Endothelial cell of umbilical vein (primary cell): Measurements from ENCODE around the gene COL16A1. TPM values are rescaled to one million over a fixed set of nuclear protein-coding genes. Genes with fewer than 3 reads are reported as not detected.

ENCODE experiments used
- BruUV-seq: library from RNA; stranded (reverse); fragments of 400-500 nt; replicated peaks from 2 replicates; lab custom pipeline; 2021; lab: Mats Ljungman, UMichigan
- CTCF ChIA-PET: fragments of 300-600, 350-600 bp; sonication (Branson Sonifier 250); formaldehyde crosslinking; loops from one replicate; lab custom pipeline; 2021; ENCODE audit warnings: antibody characterized with exemption, inconsistent platforms; lab: Charles Lee
- POLR2A ChIA-PET: fragments of 300-600, 350-600 bp; sonication (Branson Sonifier 250); formaldehyde crosslinking; loops from one replicate; lab custom pipeline; 2021; ENCODE audit warnings: antibody characterized with exemption, inconsistent platforms; lab: Charles Lee
- DNase-seq: peaks from one replicate; pipeline ENCODE4 v3.0.0-alpha.2; 2011; ENCODE audit warnings: low read depth, low spot score
- FAIRE-seq: peaks from 2 replicates; lab custom pipeline; 2011; peaks lifted over from hg19 to GRCh38; lab: Jason Lieb, UNC
- H2AFZ ChIP-seq: 2 replicates; pipeline ENCODE4 v1.6.0; 2012; ENCODE audit warnings: low read depth, low read length, control low read depth, inconsistent platforms
- H3K27ac ChIP-seq: 2 replicates; pipeline ENCODE4 v1.5.1; 2011; ENCODE audit warnings: low read depth, mild to moderate bottlenecking, control low read depth, low read length, moderate library complexity; ENCODE audit not compliant: insufficient read depth
- H3K27me3 ChIP-seq, 2 experiments: 2 replicates each; pipeline versions ENCODE4 v1.6.0 to v1.6.1; 2011; ENCODE audit warnings: low read length in 2 of 2, mixed read lengths in 1 of 2; ENCODE audit not compliant: control insufficient read depth in 2 of 2, insufficient read depth in 2 of 2
- H3K36me3 ChIP-seq, 2 experiments: 2 replicates in 1 of 2; 3 replicates in 1 of 2; pipeline ENCODE4 v1.5.1; 2011; ENCODE audit warnings: low read length in 2 of 2, mild to moderate bottlenecking in 1 of 2, moderate library complexity in 1 of 2; ENCODE audit not compliant: control insufficient read depth in 2 of 2, insufficient read depth in 2 of 2; ENCODE audit errors: extremely low read depth in 1 of 2
- H3K4me1 ChIP-seq: 3 replicates; pipeline ENCODE4 v1.5.1; 2011; ENCODE audit warnings: mild to moderate bottlenecking, low read length; ENCODE audit not compliant: control insufficient read depth, insufficient read depth; ENCODE audit errors: extremely low read depth
- H3K4me2 ChIP-seq: 2 replicates; pipeline ENCODE4 v1.6.1; 2011; ENCODE audit warnings: low read length, control low read depth, mixed read lengths; ENCODE audit not compliant: insufficient read depth
- H3K4me3 ChIP-seq, 3 experiments: fragments of 200-600 bp in 1 of 3; sonication (generic), shearing (Covaris generic) in 1 of 3; replicated peaks in 1 of 3; 2 replicates each; pipeline ENCODE4 v1.5.1; 2011 to 2016; ENCODE audit warnings: control low read depth in 3 of 3, low read length in 3 of 3, mild to moderate bottlenecking in 2 of 3, inconsistent platforms in 1 of 3, low read depth in 1 of 3, moderate library complexity in 1 of 3; ENCODE audit not compliant: insufficient read depth in 1 of 3
- H3K79me2 ChIP-seq: 2 replicates; pipeline ENCODE4 v1.6.0; 2012; ENCODE audit warnings: low read length, inconsistent platforms; ENCODE audit not compliant: control insufficient read depth, insufficient read depth
- H3K9ac ChIP-seq: replicated peaks from 2 replicates; pipeline ENCODE3; 2011; ENCODE audit warnings: low read length, control low read depth; ENCODE audit not compliant: insufficient read depth; ENCODE audit errors: extremely low read depth
- H3K9me1 ChIP-seq: replicated peaks from 3 replicates; pipeline ENCODE4 v1.6.0; 2011; ENCODE audit warnings: mild to moderate bottlenecking, low read length; ENCODE audit not compliant: control insufficient read depth, insufficient read depth; ENCODE audit errors: extremely low read depth
- H3K9me3 ChIP-seq: replicated peaks from 2 replicates; pipeline ENCODE4 v1.5.1; 2012; ENCODE audit warnings: low read length, inconsistent platforms; ENCODE audit not compliant: control insufficient read depth, insufficient read depth
- H4K20me1 ChIP-seq: replicated peaks from 2 replicates; pipeline ENCODE3; 2011; ENCODE audit warnings: mild to moderate bottlenecking, low read length; ENCODE audit not compliant: control insufficient read depth, insufficient read depth; ENCODE audit errors: extremely low read depth
- EZH2 ChIP-seq: IDR thresholded peaks from 2 replicates; pipeline ENCODE4 v1.6.1; 2012; ENCODE audit warnings: borderline replicate concordance, low read depth, mild to moderate bottlenecking, moderate library complexity, low read length, inconsistent platforms; ENCODE audit not compliant: severe bottlenecking
- FOS ChIP-seq: IDR thresholded peaks from 2 replicates; pipeline ENCODE4 v1.6.1; 2011; ENCODE audit warnings: mild to moderate bottlenecking, low read length, moderate library complexity, borderline replicate concordance; ENCODE audit not compliant: insufficient read depth
- GATA2 ChIP-seq: IDR thresholded peaks from 2 replicates; pipeline ENCODE4 v1.7.0; 2011; ENCODE audit warnings: low read depth, mild to moderate bottlenecking, moderate library complexity, mixed read lengths, low read length; ENCODE audit not compliant: insufficient read length, insufficient read depth
- JUN ChIP-seq: IDR thresholded peaks from 2 replicates; pipeline ENCODE4 v1.6.1; 2011; ENCODE audit warnings: borderline replicate concordance, low read depth; ENCODE audit not compliant: insufficient read length, insufficient read depth
- MYC ChIP-seq: IDR thresholded peaks from one replicate; pipeline ENCODE4 v1.6.1; 2011; ENCODE audit warnings: mild to moderate bottlenecking, low read depth, low read length
- POLR2A ChIP-seq: IDR thresholded peaks from 2 replicates; pipeline ENCODE4 v1.6.1; 2012; ENCODE audit warnings: low read depth, mild to moderate bottlenecking, control low read depth, low read length
- POLR2AphosphoS5 ChIP-seq: IDR thresholded peaks from 2 replicates; pipeline ENCODE4 v1.6.1; 2012; ENCODE audit warnings: low read depth, mild to moderate bottlenecking, control low read depth, low read length, moderate library complexity; ENCODE audit not compliant: insufficient read depth
- dilution Hi-C: fragments of 300-500 bp; cut with MboI; formaldehyde crosslinking; loops from one replicate; pipeline ENCODE4 v1.15.0; 2019; ENCODE audit warnings: low sequenced_read_pairs; ENCODE audit not compliant: extremely low pct_ligation_motif_present
- intact Hi-C: fragments of 100-400 bp; cut with micrococcal nuclease; formaldehyde crosslinking; loops from one replicate; pipeline ENCODE4 v1.10.0; 2022
- polyA plus RNA-seq, 4 experiments: library from polyadenylated mRNA; depleted of rRNA in 3 of 4; stranded (reverse) in 3 of 4; unstranded in 1 of 4; fragments of >200 nt; gene quantifications; 2 replicates each; pipeline versions ENCODE4 v1.2.1 to v1.2.3, GENCODE V29; 2011 to 2012; ENCODE audit warnings: missing spikeins in 1 of 4
- total RNA-seq: library from RNA; stranded (reverse); gene quantifications from 2 replicates; pipeline ENCODE4 v1.2.3, GENCODE V29; 2021
- TF ChIP-seq, protein P1 (sequence below), 2 donors: IDR thresholded peaks; 1 replicate in 1 of 2; 2 replicates in 1 of 2; pipeline ENCODE4 v1.5.1; 2011; ENCODE audit warnings: low read length in 2 of 2, mild to moderate bottlenecking in 2 of 2, moderate library complexity in 2 of 2, control low read depth in 1 of 2, inconsistent platforms in 1 of 2, low read depth in 1 of 2; ENCODE audit not compliant: insufficient read depth in 1 of 2; ENCODE audit errors: extremely low read depth in 1 of 2
- TF ChIP-seq, protein P2 (sequence below): IDR thresholded peaks from 2 replicates; pipeline ENCODE4 v1.6.1; 2011; ENCODE audit not compliant: insufficient read depth, insufficient read length

COL16A1 gene
- total and polyA plus RNA-seq, 2 donors (not counting 3 experiments of a cell fraction or from before 2014, with no cell fraction given), result 0.68 to 1.2 TPM

DNA sequence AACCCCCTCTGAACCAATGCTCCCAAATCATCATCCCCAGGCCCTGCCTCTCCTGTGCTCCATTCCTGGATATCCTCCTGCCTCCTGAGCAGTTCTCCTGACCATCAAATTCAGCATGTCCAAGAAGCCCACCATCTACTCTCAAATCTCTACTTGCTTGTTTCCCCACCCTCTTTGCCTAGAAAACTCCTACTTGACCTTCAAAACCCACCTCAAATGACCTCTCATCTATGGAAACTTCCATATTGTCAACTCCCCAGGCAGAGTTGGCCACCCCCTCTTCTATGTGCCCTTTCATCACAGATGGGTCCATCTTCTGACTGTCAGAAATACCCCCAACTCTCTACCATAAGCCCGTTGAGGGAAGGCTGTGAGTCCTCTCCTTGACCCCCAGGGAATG, 43.5 kb upstream of the COL16A1 start:
- dilution Hi-C loops (no loop called here), intact Hi-C loops (no loop called here)
- DNase-seq, result no peak
- POLR2A ChIA-PET, result no interaction called here
- peaks cover 0 to 4% of the 10 kb centered on the region in 2 experiments for H3K27me3 ChIP-seq
- FAIRE-seq, result no peak
- H3K27ac ChIP-seq, result no peak overlapping the region
- H3K9ac ChIP-seq, result no peak overlapping the region
- no peaks in the 10 kb centered on the region for H3K79me2 ChIP-seq
- H3K9me1 ChIP-seq, result no peaks in the 10 kb centered on the region
- H3K9me3 ChIP-seq, result no peaks in the 10 kb centered on the region
- H3K4me1 ChIP-seq, result no peaks in the 10 kb centered on the region
- TF ChIP-seq POLR2AphosphoS5 (no peak), FOS (no peak), GATA2 (no peak)
- no peak overlapping the region for H3K4me3 ChIP-seq
- H2AFZ ChIP-seq, result no peak overlapping the region
- CTCF ChIA-PET, result interaction anchor here (1.3 to 3.2 kb wide), 2 partner anchors 13 to 83 kb away, joined by 3 to 16 read pairs; no protein-coding TSS in a partner anchor
- H4K20me1 ChIP-seq, result no peaks in the 10 kb centered on the region
- no TSS peak for BruUV-seq
- no peaks in the 10 kb centered on the region for H3K36me3 ChIP-seq
- H3K4me2 ChIP-seq, result no peak overlapping the region

DNA sequence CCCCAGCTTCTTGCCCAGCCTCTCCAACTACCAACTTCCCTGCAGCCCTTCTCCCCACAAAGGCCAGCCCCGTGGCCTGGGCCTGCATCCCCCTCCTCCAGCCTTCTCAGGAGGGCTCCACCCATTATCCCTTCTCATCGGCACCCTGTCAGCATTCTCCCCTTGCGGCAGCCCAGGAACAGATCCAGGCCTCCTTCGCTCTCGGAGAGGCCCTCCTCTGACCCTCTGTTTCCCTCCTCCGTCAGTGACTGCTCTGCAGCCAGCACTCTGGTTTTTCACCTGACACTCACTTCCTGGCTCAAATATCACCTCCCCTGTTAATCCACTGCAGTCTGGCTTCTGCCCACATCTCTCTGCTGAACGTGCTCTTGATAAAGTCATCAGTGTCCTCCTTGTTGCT, 42.9 kb upstream of the COL16A1 start:
- H2AFZ ChIP-seq, result no peak overlapping the region
- no peak overlapping the region for H3K27ac ChIP-seq
- no peaks in the 10 kb centered on the region for H3K79me2 ChIP-seq
- POLR2A ChIA-PET, result no interaction called here
- TF ChIP-seq FOS (no peak), POLR2AphosphoS5 (no peak), EZH2 (no peak), JUN (no peak), GATA2 (no peak), POLR2A (no peak), MYC (no peak)
- TF ChIP-seq, protein P1, sequence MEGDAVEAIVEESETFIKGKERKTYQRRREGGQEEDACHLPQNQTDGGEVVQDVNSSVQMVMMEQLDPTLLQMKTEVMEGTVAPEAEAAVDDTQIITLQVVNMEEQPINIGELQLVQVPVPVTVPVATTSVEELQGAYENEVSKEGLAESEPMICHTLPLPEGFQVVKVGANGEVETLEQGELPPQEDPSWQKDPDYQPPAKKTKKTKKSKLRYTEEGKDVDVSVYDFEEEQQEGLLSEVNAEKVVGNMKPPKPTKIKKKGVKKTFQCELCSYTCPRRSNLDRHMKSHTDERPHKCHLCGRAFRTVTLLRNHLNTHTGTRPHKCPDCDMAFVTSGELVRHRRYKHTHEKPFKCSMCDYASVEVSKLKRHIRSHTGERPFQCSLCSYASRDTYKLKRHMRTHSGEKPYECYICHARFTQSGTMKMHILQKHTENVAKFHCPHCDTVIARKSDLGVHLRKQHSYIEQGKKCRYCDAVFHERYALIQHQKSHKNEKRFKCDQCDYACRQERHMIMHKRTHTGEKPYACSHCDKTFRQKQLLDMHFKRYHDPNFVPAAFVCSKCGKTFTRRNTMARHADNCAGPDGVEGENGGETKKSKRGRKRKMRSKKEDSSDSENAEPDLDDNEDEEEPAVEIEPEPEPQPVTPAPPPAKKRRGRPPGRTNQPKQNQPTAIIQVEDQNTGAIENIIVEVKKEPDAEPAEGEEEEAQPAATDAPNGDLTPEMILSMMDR (IDR thresholded peaks at IDR 0.05; ENCODE audit: extremely low read depth in 1 of 2, insufficient read depth in 1 of 2, low read depth in 1 of 2, low read length in 2 of 2), result no peak
- TF ChIP-seq, protein P2, sequence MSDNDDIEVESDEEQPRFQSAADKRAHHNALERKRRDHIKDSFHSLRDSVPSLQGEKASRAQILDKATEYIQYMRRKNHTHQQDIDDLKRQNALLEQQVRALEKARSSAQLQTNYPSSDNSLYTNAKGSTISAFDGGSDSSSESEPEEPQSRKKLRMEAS, result no peak
- DNase-seq, result no peak
- CTCF ChIA-PET, result interaction anchor here (1.7 to 3.2 kb wide), 10 partner anchors 9 to 217 kb away, joined by 9 to 177 read pairs (median 14); partner anchors contain the start of gene COL16A1
- H3K9ac ChIP-seq, result no peak overlapping the region
- dilution Hi-C loops, result no loop called here
- H3K4me1 ChIP-seq, result no peaks in the 10 kb centered on the region
- no peak overlapping the region for H3K4me2 ChIP-seq
- H3K9me1 ChIP-seq, result no peaks in the 10 kb centered on the region
- no peak overlapping the region for H3K4me3 ChIP-seq
- peaks cover 0 to 4% of the 10 kb centered on the region in 2 experiments for H3K27me3 ChIP-seq
- H3K36me3 ChIP-seq, result no peaks in the 10 kb centered on the region
- no peaks in the 10 kb centered on the region for H3K9me3 ChIP-seq
- H4K20me1 ChIP-seq, result no peaks in the 10 kb centered on the region
- intact Hi-C loops, result no loop called here
- no TSS peak for BruUV-seq
- no peak for FAIRE-seq
